BLaER1 treated with 17β-estradiol and CSF1 and Interleukin-3, amounts not matched to agents 10 nM and 100 nM (cell line): Measurements from ENCODE around the gene ATG13.
A peak's percentile ranks its signal among the peaks of the same experiment; 100 is the strongest.
"Not testable (repeated sequence)": the region's sequence is repeated elsewhere in the genome, so short reads cannot be mapped to it uniquely, and the experiment has no call there.

Experiments
- H3K27ac ChIP-seq, 11 experiments: shearing (Covaris generic); formaldehyde crosslinking; 2 replicates each; pipeline ENCODE4 v1.8.1; 2022
- H3K27me3 ChIP-seq, 11 experiments: shearing (Covaris generic); formaldehyde crosslinking; 2 replicates each; pipeline ENCODE4 v1.8.1; 2022
- H3K36me3 ChIP-seq, 11 experiments: shearing (Covaris generic); formaldehyde crosslinking; 2 replicates each; pipeline ENCODE4 v1.8.1; 2022
- H3K4me1 ChIP-seq, 10 experiments: shearing (Covaris generic); formaldehyde crosslinking; 2 replicates each; pipeline ENCODE4 v1.8.1; 2022
- H3K4me2 ChIP-seq, 11 experiments: shearing (Covaris generic); formaldehyde crosslinking; 2 replicates each; pipeline ENCODE4 v1.8.1; 2022
- H3K4me3 ChIP-seq, 10 experiments: shearing (Covaris generic); formaldehyde crosslinking; 2 replicates each; pipeline ENCODE4 v1.8.1; 2022
- H3K9ac ChIP-seq, 11 experiments: shearing (Covaris generic); formaldehyde crosslinking; 2 replicates each; pipeline ENCODE4 v1.8.1; 2022
- H3K9me3 ChIP-seq, 11 experiments: shearing (Covaris generic); formaldehyde crosslinking; replicated peaks in 1 of 11; 2 replicates each; pipeline ENCODE4 v1.8.1; 2022
- H4K20me1 ChIP-seq, 11 experiments: shearing (Covaris generic); formaldehyde crosslinking; 2 replicates each; pipeline ENCODE4 v1.8.1; 2022
- Cebpa-rat ChIP-seq, 11 experiments: shearing (Covaris generic); IDR thresholded peaks; 2 replicates each; pipeline ENCODE4 v1.8.1; 2022

ATG13 gene

DNA sequence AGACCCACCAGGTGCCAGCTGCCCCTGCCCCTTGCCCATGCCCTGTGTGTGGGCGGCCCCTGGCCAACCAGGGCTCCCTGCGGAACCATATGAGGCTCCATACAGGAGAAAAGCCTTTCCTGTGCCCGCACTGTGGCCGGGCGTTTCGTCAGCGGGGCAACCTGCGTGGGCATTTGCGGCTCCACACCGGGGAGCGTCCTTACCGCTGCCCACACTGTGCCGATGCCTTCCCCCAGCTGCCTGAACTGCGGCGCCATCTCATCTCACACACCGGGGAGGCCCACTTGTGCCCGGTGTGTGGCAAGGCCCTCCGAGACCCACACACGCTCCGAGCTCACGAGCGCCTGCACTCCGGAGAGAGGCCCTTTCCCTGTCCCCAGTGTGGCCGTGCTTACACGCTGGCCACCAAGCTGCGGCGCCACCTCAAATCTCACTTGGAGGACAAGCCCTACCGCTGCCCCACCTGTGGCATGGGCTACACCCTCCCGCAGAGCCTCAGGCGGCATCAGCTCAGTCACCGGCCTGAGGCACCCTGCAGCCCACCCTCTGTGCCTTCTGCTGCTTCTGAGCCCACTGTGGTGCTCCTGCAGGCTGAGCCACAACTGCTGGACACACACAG is 87.8 kb downstream of the ATG13 start:
- Histone ChIP-seq H3K9ac (no peak overlapping the region), H3K27me3 (no peaks in the 10 kb centered on the region), H3K27ac (no peak overlapping the region), H3K9me3 (no peaks in the 10 kb centered on the region), H3K4me1 (peaks cover 18 to 21% (median 20%) of the 10 kb centered on the region in 10 experiments), H3K36me3 (peaks cover 66 to 84% (median 74%) of the 10 kb centered on the region in 11 experiments), H3K4me2 (no peak overlapping the region), H4K20me1 (peaks cover 0 to 66% (median 43%) of the 10 kb centered on the region in 11 experiments; a peak in 17 of 22 replicates), H3K4me3 (no peak overlapping the region)
- no peak for TF ChIP-seq Cebpa-rat (IDR thresholded peaks at IDR 0.05)

- H3K9me3 ChIP-seq: no peaks in the 10 kb centered on the region
- H4K20me1 ChIP-seq: peaks cover 0 to 59% (median 43%) of the 10 kb centered on the region in 11 experiments; a peak in 17 of 22 replicates
- H3K4me2 ChIP-seq: no peak overlapping the region
- no peak for TF ChIP-seq Cebpa-rat (IDR thresholded peaks at IDR 0.05)
- peaks cover 66 to 90% (median 74%) of the 10 kb centered on the region in 11 experiments for H3K36me3 ChIP-seq
- 0 out of 22 replicates have a peak overlapping the region, but pooled peaks of 1 of the 11 experiments have one; percentile 6 for H3K9ac ChIP-seq
- no peaks in the 10 kb centered on the region for H3K27me3 ChIP-seq
- H3K27ac ChIP-seq: no peak overlapping the region
- H3K4me3 ChIP-seq: no peak overlapping the region
- peaks cover 14 to 16% (median 15%) of the 10 kb centered on the region in 10 experiments for H3K4me1 ChIP-seq
Observed at GRCh38 chr11:46706886-46707285, 89.5 kb downstream of the ATG13 start.

GRCh38 chr11:46709351-46709750 is 92.0 kb downstream of the ATG13 start:
- H3K9ac ChIP-seq, H3K4me1 ChIP-seq, H3K27me3 ChIP-seq, H3K4me2 ChIP-seq, H3K27ac ChIP-seq, H3K4me3 ChIP-seq, H3K9me3 ChIP-seq: not testable (repeated sequence)
- Histone ChIP-seq H3K36me3 (peaks cover 43 to 66% (median 49%) of the 10 kb centered on the region in 11 experiments), H4K20me1 (peaks cover 0 to 44% (median 32%) of the 10 kb centered on the region in 11 experiments; a peak in 17 of 22 replicates)

DNA sequence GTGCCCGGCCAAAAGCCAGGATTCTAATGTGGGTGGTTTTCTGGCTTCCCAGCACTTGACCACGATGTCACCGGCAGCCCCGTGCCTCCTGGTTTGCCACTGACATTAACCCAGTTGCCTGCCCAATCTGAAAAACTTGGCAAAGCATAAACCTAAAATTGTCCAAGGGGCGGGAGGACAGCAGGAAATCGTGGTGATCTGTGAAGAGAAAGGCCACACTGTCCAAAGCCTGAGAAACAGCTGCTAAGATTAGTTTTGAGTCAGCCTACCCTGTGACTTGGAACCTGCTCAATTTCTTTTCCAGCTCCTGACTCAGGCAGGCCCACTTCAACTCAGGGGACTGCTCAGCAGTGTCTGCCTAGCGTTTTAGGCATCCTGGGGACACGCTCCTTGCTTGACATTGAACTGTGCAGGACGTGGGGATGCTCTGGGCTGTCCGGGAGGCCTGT is 93.5 kb downstream of the ATG13 start:
- H3K36me3 ChIP-seq: peaks cover 28 to 51% (median 34%) of the 10 kb centered on the region in 11 experiments
- H3K27me3 ChIP-seq: no peaks in the 10 kb centered on the region
- no peak overlapping the region for H3K4me2 ChIP-seq
- no peak for TF ChIP-seq Cebpa-rat (IDR thresholded peaks at IDR 0.05)
- H4K20me1 ChIP-seq: peaks cover 0 to 29% (median 17%) of the 10 kb centered on the region in 11 experiments; a peak in 16 of 22 replicates
- no peaks in the 10 kb centered on the region for H3K9me3 ChIP-seq
- H3K4me1 ChIP-seq: peaks cover 0 to 7% (median 0%) of the 10 kb centered on the region in 10 experiments; a peak in 2 of 20 replicates
- H3K27ac ChIP-seq: no peak overlapping the region; a peak in 1 of 22 replicates
- no peak overlapping the region for H3K4me3 ChIP-seq
- H3K9ac ChIP-seq: no peak overlapping the region

GRCh38 chr11:46711303-46711702 is 94.0 kb downstream of the ATG13 start:
- Histone ChIP-seq H3K4me2 (no peak overlapping the region), H3K27me3 (no peaks in the 10 kb centered on the region), H4K20me1 (peaks cover 0 to 24% (median 13%) of the 10 kb centered on the region in 11 experiments; a peak in 15 of 22 replicates), H3K27ac (no peak overlapping the region), H3K4me3 (no peak overlapping the region), H3K36me3 (peaks cover 23 to 46% (median 30%) of the 10 kb centered on the region in 11 experiments), H3K9ac (no peak overlapping the region), H3K4me1 (peaks cover 0 to 7% (median 0%) of the 10 kb centered on the region in 10 experiments; a peak in 2 of 20 replicates), H3K9me3 (no peaks in the 10 kb centered on the region)
- no peak for TF ChIP-seq Cebpa-rat (IDR thresholded peaks at IDR 0.05)

- Histone ChIP-seq H3K4me2 (no peak overlapping the region), H3K36me3 (peaks cover 6 to 29% (median 12%) of the 10 kb centered on the region in 11 experiments; a peak in 19 of 22 replicates), H3K27ac (no peak overlapping the region), H3K27me3 (no peaks in the 10 kb centered on the region), H3K4me1 (peaks cover 0 to 9% (median 2%) of the 10 kb centered on the region in 10 experiments; a peak in 12 of 20 replicates), H4K20me1 (peaks cover 0 to 9% (median 0%) of the 10 kb centered on the region in 11 experiments; a peak in 2 of 22 replicates), H3K9ac (no peak overlapping the region), H3K9me3 (no peaks in the 10 kb centered on the region), H3K4me3 (no peak overlapping the region)
- no peak for TF ChIP-seq Cebpa-rat (IDR thresholded peaks at IDR 0.05)
Observed at GRCh38 chr11:46712874-46713576, 95.7 kb downstream of the ATG13 start.

DNA sequence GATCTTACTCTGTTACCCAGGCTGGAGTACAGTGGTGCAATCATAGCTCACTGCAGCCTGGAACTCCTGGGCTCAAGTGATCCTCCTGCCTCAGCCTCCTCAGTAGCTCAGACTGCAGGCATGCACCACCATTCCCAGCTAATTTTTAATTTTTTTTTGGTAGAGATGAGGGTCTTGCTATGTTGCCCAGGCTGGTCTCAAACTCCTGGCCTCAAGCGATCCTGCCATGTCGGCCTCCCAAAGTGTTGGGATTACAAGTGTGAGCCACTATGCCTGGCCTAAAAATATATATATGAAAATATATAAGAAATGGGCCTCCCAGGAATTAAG is 100.4 kb downstream of the ATG13 start:
- H3K9ac ChIP-seq: peak overlapping the region in 2 of 11 experiments; percentile 8 to 23; a peak in 1 of 22 replicates
- not testable (repeated sequence) for H4K20me1 ChIP-seq, H3K9me3 ChIP-seq, H3K36me3 ChIP-seq, H3K27me3 ChIP-seq, H3K4me3 ChIP-seq
- H3K27ac ChIP-seq: peak overlapping the region in 5 of 11 experiments; percentile 5 to 60 (median 40); a peak in 5 of 22 replicates
- H3K4me2 ChIP-seq: peak overlapping the region in 6 of 11 experiments; percentile 12 to 52 (median 31); a peak in 7 of 22 replicates
- peaks cover 0 to 13% (median 6%) of the 10 kb centered on the region in 10 experiments; a peak in 13 of 20 replicates for H3K4me1 ChIP-seq

DNA sequence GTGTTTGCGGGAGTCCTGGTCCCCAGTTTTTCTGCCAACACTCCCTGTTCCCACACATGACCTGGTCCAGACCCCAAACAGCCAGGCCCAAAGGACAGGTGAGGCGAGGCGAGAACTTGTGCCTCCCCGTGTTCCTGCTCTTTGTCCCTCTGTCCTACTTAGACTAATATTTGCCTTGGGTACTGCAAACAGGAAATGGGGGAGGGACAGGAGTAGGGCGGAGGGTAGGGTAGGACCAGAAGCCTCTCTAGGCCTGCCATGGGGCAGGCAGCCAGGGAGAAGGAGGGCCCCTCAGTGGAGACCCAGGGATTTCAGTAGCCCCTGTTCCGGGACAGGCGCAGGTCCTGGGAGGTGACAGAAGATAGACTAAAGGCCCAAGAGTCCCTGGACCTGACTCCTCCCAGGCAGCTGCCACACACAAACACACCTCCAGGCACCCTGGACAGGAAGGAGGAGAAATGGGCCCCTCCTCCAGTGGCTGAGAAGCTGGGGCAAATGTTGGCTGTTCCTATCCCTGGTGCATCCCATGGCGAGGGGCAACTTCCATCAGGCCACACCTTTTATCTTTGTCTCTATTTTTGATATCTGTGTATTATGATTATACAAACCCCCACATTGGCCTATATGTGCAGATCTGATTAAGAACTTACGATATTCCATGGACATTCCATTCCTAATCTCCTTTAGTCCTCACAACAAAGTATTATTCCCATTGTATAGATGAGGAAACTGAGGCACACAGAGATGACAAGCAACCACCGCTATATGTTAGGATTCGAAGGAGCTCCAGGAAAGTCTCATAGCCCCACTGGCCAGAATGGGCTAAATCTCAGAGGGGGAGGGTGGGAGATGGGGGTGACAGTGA is 101.0 kb downstream of the ATG13 start:
- H3K4me2 ChIP-seq: peak overlapping the region in 6 of 11 experiments; percentile 12 to 52 (median 31); a peak in 8 of 22 replicates
- H3K4me3 ChIP-seq: no peak overlapping the region
- H3K36me3 ChIP-seq: no peaks in the 10 kb centered on the region
- H3K9me3 ChIP-seq: no peaks in the 10 kb centered on the region
- H3K27ac ChIP-seq: peak overlapping the region in 5 of 11 experiments; percentile 5 to 60 (median 40); a peak in 5 of 22 replicates
- H3K4me1 ChIP-seq: peaks cover under 1 to 13% (median 9%) of the 10 kb centered on the region in 10 experiments; a peak in 17 of 20 replicates
- H4K20me1 ChIP-seq: no peaks in the 10 kb centered on the region
- peak overlapping the region in 4 of 11 experiments; percentile 6 to 23 (median 14); a peak in 3 of 22 replicates for H3K9ac ChIP-seq
- no peaks in the 10 kb centered on the region for H3K27me3 ChIP-seq
- no peak for TF ChIP-seq Cebpa-rat (IDR thresholded peaks at IDR 0.05)
